ENCODE measurements around the gene PIR. TPM values are rescaled to one million over a fixed set of nuclear protein-coding genes. Genes with fewer than 3 reads are reported as not detected.

PIR gene
- polyA plus RNA-seq, 1 donor from 2014 or later: 0.81 TPM

DNA sequence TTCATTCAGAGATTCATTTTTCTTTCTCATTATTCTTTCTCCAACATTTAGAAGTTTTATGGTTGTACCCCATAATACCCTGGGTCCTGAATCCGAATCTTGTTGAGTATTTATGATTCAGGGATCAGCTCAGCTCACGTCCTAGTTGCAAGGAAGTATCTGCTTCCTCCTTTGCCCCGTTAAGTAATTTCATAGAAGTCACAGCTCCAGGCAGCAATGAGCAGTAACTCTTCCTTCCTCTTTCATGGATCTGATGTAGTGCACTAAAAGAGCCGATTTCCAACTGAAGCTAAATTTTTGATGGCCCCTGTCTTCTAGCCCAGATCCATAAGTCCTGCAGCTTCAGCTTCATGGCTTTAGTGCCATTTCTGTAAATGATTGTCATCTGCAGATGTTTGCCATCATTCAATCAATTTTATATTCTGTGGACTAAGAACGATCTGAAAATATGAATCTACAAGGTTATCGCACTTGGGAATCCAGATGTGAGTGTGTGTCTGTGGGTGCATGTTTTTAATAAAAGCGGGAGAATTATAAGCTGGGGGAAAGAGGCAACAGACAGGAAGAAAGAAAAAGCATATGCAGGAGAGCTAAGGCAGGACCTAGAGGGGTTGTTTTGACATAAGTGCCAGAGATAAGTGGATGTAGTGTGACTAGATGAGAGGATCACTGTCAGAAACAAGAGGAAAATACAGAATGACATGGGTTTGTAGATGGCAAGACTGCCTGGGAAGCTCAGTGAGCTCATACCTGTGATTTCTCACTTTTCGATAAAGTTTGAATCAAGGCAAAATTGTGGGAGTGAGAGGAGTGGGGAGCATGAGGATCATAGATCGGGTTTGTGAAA, 126.4 kb downstream of the PIR start:
- TF ChIP-seq POLR2AphosphoS5 (IDR thresholded peaks at IDR 0.05) (peak; percentile 93), EP300 (conservative IDR thresholded peaks at IDR 0.05; ENCODE audit: poor library complexity, severe bottlenecking) (peak; percentile 96), MXI1 (conservative IDR thresholded peaks at IDR 0.05; ENCODE audit: poor library complexity, severe bottlenecking) (no peak)
- TF ChIP-seq, protein P1, sequence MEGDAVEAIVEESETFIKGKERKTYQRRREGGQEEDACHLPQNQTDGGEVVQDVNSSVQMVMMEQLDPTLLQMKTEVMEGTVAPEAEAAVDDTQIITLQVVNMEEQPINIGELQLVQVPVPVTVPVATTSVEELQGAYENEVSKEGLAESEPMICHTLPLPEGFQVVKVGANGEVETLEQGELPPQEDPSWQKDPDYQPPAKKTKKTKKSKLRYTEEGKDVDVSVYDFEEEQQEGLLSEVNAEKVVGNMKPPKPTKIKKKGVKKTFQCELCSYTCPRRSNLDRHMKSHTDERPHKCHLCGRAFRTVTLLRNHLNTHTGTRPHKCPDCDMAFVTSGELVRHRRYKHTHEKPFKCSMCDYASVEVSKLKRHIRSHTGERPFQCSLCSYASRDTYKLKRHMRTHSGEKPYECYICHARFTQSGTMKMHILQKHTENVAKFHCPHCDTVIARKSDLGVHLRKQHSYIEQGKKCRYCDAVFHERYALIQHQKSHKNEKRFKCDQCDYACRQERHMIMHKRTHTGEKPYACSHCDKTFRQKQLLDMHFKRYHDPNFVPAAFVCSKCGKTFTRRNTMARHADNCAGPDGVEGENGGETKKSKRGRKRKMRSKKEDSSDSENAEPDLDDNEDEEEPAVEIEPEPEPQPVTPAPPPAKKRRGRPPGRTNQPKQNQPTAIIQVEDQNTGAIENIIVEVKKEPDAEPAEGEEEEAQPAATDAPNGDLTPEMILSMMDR (IDR thresholded peaks at IDR 0.05; ENCODE audit: poor library complexity, severe bottlenecking): no peak
- H3K4me3 ChIP-seq (ENCODE audit: low read length): no peak overlapping the region
- no peaks in the 10 kb centered on the region for H3F3A ChIP-seq (ENCODE audit: insufficient read depth, low read length, poor library complexity, severe bottlenecking)
- no peak overlapping the region for H3K9ac ChIP-seq (ENCODE audit: low read length)
- no peak overlapping the region for H3K27ac ChIP-seq (ENCODE audit: low read length)
- no peak overlapping the region for H2AFZ ChIP-seq (ENCODE audit: low read depth, low read length)
- no peak overlapping the region for H3K4me2 ChIP-seq (ENCODE audit: low read length)
- H3K79me2 ChIP-seq (replicated peaks; ENCODE audit: insufficient read depth, low read length): no peaks in the 10 kb centered on the region
- H3K9me2 ChIP-seq (ENCODE audit: insufficient read depth, low read length): no peaks in the 10 kb centered on the region
- H3K27me3 ChIP-seq (ENCODE audit: insufficient read depth, low read depth, low read length): no peaks in the 10 kb centered on the region
- no peaks in the 10 kb centered on the region for H3K9me3 ChIP-seq (ENCODE audit: low read length)
- H4K20me1 ChIP-seq (ENCODE audit: insufficient read depth): no peaks in the 10 kb centered on the region
- H3K36me3 ChIP-seq (ENCODE audit: insufficient read depth, low read length): no peaks in the 10 kb centered on the region

DNA sequence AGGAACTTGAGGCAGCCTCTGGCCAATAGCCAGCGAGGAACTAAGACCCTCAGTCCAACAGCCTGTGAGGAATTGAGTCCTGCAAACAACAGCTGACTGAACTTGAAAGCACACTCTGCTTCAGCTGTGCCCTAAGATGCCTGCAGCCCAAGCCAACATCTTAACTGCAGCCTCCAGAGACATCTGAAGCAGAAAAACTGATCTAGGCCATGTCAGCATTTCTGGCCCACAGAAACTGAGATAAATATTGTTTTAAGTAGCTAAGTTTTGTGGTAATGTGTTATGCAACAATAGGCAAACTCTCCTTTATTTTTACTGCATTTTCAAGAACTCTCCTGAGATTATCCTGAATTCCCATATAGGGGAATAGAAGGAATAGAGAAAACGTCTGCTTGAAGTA, 133.4 kb downstream of the PIR start:
- Histone ChIP-seq H3K9ac (ENCODE audit: low read length) (no peak overlapping the region), H3K4me3 (ENCODE audit: low read length) (no peak overlapping the region), H3K9me3 (ENCODE audit: low read length) (no peaks in the 10 kb centered on the region), H3K27me3 (ENCODE audit: insufficient read depth, low read depth, low read length) (no peaks in the 10 kb centered on the region), H2AFZ (ENCODE audit: low read depth, low read length) (no peak overlapping the region), H3K36me3 (ENCODE audit: insufficient read depth, low read length) (no peaks in the 10 kb centered on the region), H3K27ac (ENCODE audit: low read length) (no peak overlapping the region), H3F3A (ENCODE audit: insufficient read depth, low read length, poor library complexity, severe bottlenecking) (no peaks in the 10 kb centered on the region), H3K79me2 (replicated peaks; ENCODE audit: insufficient read depth, low read length) (no peaks in the 10 kb centered on the region), H3K4me2 (ENCODE audit: low read length) (no peak overlapping the region), H3K9me2 (ENCODE audit: insufficient read depth, low read length) (no peaks in the 10 kb centered on the region), H4K20me1 (ENCODE audit: insufficient read depth) (no peaks in the 10 kb centered on the region)
- TF ChIP-seq, protein P1 (IDR thresholded peaks at IDR 0.05; ENCODE audit: poor library complexity, severe bottlenecking): no peak
- TF ChIP-seq SMC3 (conservative IDR thresholded peaks at IDR 0.05; ENCODE audit: poor library complexity) (no peak), EZH2 (IDR thresholded peaks at IDR 0.05; ENCODE audit: borderline replicate concordance, insufficient read depth, low read length, poor library complexity, severe bottlenecking) (no peak), RAD21 (conservative IDR thresholded peaks at IDR 0.05) (no peak), POLR2AphosphoS5 (IDR thresholded peaks at IDR 0.05) (no peak)
- TF ChIP-seq, protein P2, sequence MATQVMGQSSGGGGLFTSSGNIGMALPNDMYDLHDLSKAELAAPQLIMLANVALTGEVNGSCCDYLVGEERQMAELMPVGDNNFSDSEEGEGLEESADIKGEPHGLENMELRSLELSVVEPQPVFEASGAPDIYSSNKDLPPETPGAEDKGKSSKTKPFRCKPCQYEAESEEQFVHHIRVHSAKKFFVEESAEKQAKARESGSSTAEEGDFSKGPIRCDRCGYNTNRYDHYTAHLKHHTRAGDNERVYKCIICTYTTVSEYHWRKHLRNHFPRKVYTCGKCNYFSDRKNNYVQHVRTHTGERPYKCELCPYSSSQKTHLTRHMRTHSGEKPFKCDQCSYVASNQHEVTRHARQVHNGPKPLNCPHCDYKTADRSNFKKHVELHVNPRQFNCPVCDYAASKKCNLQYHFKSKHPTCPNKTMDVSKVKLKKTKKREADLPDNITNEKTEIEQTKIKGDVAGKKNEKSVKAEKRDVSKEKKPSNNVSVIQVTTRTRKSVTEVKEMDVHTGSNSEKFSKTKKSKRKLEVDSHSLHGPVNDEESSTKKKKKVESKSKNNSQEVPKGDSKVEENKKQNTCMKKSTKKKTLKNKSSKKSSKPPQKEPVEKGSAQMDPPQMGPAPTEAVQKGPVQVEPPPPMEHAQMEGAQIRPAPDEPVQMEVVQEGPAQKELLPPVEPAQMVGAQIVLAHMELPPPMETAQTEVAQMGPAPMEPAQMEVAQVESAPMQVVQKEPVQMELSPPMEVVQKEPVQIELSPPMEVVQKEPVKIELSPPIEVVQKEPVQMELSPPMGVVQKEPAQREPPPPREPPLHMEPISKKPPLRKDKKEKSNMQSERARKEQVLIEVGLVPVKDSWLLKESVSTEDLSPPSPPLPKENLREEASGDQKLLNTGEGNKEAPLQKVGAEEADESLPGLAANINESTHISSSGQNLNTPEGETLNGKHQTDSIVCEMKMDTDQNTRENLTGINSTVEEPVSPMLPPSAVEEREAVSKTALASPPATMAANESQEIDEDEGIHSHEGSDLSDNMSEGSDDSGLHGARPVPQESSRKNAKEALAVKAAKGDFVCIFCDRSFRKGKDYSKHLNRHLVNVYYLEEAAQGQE (IDR thresholded peaks at IDR 0.05; ENCODE audit: borderline replicate concordance): no peak

Data from neural cell (in vitro differentiated cells).